ENCODE data around the gene STT3B.
A peak's percentile ranks its signal among the peaks of the same experiment; 100 is the strongest.

The STT3B gene

DNA sequence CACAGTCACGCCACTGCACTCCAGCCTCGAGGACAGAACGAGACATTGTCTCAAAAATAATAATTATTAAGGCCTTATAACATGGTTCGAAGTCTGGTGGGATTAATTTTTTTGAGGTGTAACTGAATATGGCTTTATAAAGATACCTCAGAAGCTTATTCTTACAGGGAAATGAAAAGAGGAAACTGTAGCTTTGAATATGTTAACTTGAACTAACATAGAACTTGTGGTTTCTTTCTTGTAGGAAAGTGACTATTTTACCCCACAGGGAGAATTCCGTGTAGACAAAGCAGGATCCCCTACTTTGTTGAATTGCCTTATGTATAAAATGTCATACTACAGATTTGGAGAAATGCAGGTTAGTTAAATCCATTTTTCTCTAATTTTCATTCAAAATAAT is 96.3 kb downstream of the STT3B start:
- DNase-seq (ENCODE audit: insufficient read length) (no peak), FAIRE-seq (no peak)

DNA sequence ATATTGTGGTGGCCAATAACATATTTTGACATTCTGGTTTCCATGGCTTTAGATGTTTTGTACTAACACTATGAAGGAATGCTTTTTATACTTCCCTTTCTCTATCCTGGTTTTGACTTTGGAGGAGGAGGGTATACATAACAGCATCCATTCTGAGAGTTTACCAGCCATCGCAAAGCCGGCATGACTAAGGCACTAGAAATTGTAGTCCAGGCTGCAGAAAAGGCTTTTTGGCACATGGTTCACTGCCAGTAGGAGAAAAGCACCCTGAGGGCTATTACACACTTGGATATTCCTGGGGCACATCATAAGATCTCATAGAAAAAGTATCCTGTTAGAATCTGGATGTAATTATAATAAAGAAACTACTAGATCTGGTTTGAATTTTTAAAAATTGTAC is 101.8 kb downstream of the STT3B start:
- DNase-seq (ENCODE audit: insufficient read length): no peak
- FAIRE-seq: no peak
- TF ChIP-seq POLR2A (IDR thresholded peaks at IDR 0.05; ENCODE audit: low read depth, low read length): no peak
- TF ChIP-seq POLR2AphosphoS5 (IDR thresholded peaks at IDR 0.05; ENCODE audit: low read depth, low read length): no peak
- no peak for TF ChIP-seq TAF1 (IDR thresholded peaks at IDR 0.05; ENCODE audit: borderline replicate concordance, low read depth, low read length)

More for the DNA sequence above, 96.3 kb downstream of the STT3B start:
- TF ChIP-seq POLR2A (IDR thresholded peaks at IDR 0.05; ENCODE audit: low read depth, low read length): no peak
- TF ChIP-seq POLR2AphosphoS5 (IDR thresholded peaks at IDR 0.05; ENCODE audit: low read depth, low read length): no peak
- TF ChIP-seq TAF1 (IDR thresholded peaks at IDR 0.05; ENCODE audit: borderline replicate concordance, low read depth, low read length): no peak

DNA sequence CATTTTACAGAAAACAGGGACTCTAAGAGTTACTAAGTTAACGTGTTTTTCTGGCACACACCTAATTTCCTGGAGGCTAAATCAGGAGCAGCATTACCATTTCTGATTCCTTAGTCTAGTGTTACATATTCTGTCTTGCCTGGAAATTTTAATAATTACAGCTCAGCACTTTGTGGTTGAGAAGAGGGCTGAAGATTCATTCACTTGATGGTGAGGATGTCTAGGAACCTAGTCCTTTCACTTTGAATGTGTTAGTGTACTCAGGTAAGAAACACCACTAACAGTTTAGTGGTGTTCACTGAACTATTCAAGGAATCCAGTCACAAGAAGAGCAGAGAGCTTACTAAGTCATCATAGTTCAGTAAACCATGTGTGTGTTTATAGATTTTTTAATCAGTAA is 102.8 kb downstream of the STT3B start:
- FAIRE-seq: no peak
- no peak for TF ChIP-seq POLR2AphosphoS5 (IDR thresholded peaks at IDR 0.05; ENCODE audit: low read depth, low read length)
- TF ChIP-seq TAF1 (IDR thresholded peaks at IDR 0.05; ENCODE audit: borderline replicate concordance, low read depth, low read length): no peak
- TF ChIP-seq POLR2A (IDR thresholded peaks at IDR 0.05; ENCODE audit: low read depth, low read length): no peak
- no peak for DNase-seq (ENCODE audit: insufficient read length)

DNA sequence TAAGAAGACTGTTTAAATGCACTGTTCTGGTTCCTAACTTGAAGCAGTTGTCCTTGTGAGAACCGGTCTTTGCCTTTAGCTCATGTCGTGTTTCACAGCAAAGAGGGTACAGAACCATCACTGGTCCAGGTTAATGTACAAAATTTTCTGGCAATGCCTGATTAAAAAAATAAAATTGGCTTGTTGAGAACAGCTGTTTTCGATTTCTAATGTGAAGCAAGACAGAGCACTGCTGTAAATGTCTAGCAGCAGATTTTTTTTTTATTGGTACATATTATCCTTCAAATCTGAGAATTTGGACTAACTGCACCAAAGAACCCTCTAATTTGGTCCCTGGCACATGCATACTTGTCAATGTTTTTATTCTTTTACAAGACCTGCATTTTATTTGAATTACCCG is 103.3 kb downstream of the STT3B start:
- no peak for FAIRE-seq
- DNase-seq (ENCODE audit: insufficient read length): no peak
- TF ChIP-seq POLR2A (IDR thresholded peaks at IDR 0.05; ENCODE audit: low read depth, low read length) (no peak), POLR2AphosphoS5 (IDR thresholded peaks at IDR 0.05; ENCODE audit: low read depth, low read length) (no peak), TAF1 (IDR thresholded peaks at IDR 0.05; ENCODE audit: borderline replicate concordance, low read depth, low read length) (no peak)

DNA sequence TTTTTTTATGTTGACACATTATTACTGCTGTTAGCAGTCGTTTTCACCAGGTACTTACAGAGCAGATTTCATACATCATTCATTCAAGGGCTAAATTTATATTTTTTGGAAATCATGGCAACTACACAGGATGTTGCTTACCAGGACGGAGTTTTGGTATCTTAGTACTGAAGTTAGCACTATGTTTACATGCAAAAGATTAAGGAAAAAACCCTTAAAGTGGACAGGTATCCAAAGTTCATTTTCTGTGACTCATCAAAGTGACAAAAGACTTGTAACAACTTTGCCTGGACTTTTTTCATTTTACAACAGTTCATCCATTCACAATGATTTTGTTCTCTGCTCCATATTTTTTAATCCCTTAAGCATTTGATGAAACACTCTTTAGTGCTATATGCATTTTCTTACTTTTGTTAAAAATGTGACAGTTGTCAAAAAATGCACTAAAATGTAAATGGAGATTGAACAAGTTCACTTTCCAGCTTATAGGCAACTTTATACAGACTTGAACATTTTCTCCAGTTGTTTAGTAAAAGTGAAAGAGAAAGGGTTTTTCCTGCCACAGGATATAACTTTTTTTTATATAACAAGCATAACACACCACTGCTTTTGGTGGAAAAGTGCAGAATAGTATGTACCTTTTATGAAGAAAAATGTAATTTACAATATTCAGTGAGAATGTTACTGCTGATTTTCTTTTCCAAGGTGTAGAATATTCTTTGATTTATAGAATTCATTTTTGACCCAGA is 104.1 kb downstream of the STT3B start:
- TF ChIP-seq TAF1 (IDR thresholded peaks at IDR 0.05; ENCODE audit: borderline replicate concordance, low read depth, low read length) (no peak), POLR2AphosphoS5 (IDR thresholded peaks at IDR 0.05; ENCODE audit: low read depth, low read length) (no peak), POLR2A (IDR thresholded peaks at IDR 0.05; ENCODE audit: low read depth, low read length) (no peak)
- FAIRE-seq: peak; percentile 58
- DNase-seq (ENCODE audit: insufficient read length): no peak

DNA sequence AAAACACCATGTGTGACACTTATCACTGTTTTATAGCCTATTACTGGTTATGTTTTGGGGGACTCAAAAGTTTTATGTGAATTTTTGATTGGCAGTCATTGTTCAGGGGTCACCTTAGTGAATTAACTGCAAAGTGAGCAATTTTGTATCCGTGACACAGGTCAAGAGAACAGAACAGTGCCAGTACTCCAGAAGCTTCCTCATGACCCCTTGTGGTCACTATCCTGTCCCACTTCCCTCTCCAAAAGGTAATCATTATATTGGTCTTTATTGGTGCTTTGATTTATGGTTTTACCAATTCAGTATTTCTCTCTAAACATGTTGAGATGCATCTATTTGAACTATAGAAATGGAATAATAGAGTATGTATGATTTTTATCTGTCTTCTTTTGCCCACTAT is 107.1 kb downstream of the STT3B start:
- FAIRE-seq: no peak
- no peak for DNase-seq (ENCODE audit: insufficient read length)
- no peak for TF ChIP-seq POLR2A (IDR thresholded peaks at IDR 0.05; ENCODE audit: low read depth, low read length)

DNA sequence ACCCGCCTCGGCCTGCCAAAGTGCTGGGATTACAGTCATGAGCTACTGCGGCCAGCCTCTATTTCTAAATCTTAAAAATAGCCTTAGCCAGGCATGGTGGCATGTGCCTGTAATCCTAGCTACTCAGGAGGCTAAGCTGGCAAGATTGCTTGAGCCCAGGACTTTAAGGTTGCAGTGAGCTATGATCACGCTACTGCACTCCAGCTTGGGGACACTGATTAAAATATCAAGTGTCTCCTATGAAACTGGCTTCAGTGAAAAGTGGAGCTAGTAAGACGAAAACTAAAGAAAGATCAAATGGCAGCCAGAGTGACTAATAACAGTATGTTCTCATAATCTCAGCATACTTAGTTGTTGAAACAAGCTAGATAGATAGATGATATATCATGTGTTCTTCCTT is 112.5 kb downstream of the STT3B start:
- DNase-seq (ENCODE audit: insufficient read length) (no peak), FAIRE-seq (no peak)
- TF ChIP-seq POLR2AphosphoS5 (IDR thresholded peaks at IDR 0.05; ENCODE audit: low read depth, low read length) (no peak), POLR2A (IDR thresholded peaks at IDR 0.05; ENCODE audit: low read depth, low read length) (no peak), TAF1 (IDR thresholded peaks at IDR 0.05; ENCODE audit: borderline replicate concordance, low read depth, low read length) (no peak)

DNA sequence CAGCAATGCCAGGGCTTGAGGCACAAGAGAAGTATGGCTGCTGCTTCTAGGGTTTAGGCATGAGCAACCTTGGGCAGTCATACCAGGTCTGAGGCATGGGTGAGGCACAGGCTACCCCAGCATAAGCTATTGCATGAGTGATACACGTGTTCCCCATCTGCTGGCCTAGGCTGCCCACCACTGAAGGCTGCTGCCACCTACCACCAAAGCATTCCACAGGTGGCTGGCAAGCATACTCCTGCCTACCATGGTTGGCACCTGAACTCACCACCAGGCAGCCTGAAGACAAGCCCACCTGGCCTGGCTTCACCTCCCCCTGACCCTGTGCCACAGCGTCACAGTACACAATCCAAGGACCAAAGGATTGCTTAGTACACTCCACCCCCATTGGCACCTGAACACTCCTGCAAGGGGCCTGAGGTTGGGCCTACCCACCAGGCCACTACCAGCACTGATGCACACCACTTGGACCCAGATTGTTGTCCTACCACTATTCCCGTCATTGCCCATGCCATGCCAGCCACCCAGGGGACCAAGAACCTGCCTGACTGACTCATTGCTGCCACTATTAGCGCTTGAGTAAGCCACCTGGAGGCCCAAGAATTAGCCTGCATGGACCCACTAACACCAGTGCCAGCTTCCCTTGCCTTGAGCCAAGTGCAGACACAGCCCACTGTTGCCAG is 115.7 kb downstream of the STT3B start:
- TF ChIP-seq POLR2A (IDR thresholded peaks at IDR 0.05; ENCODE audit: low read depth, low read length) (no peak), POLR2AphosphoS5 (IDR thresholded peaks at IDR 0.05; ENCODE audit: low read depth, low read length) (peak; percentile 51; the same call in 1 of the 2 replicates), TAF1 (IDR thresholded peaks at IDR 0.05; ENCODE audit: borderline replicate concordance, low read depth, low read length) (no peak)
- DNase-seq (ENCODE audit: insufficient read length) (no peak), FAIRE-seq (no peak)

DNA sequence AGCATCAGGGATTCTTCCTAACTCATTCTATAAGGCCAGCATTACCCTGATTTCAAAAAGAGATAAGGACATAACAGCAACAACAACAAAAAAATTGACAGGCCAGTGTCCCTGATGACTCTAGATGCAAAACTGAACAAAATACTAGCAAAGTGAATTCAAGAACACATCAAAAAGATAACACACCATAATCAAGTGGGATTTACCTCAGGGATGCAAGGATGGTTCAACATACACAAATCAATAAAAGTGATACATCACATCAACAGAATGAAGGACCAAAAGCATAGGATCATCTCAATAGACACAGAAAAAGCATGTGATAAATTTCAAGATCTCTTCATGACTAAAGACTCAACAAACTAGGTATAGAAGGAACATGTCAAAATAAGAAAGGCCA is 119.6 kb downstream of the STT3B start:
- no peak for FAIRE-seq
- no peak for DNase-seq (ENCODE audit: insufficient read length)
- TF ChIP-seq POLR2A (IDR thresholded peaks at IDR 0.05; ENCODE audit: low read depth, low read length) (no peak), TAF1 (IDR thresholded peaks at IDR 0.05; ENCODE audit: borderline replicate concordance, low read depth, low read length) (no peak), POLR2AphosphoS5 (IDR thresholded peaks at IDR 0.05; ENCODE audit: low read depth, low read length) (no peak)

DNA sequence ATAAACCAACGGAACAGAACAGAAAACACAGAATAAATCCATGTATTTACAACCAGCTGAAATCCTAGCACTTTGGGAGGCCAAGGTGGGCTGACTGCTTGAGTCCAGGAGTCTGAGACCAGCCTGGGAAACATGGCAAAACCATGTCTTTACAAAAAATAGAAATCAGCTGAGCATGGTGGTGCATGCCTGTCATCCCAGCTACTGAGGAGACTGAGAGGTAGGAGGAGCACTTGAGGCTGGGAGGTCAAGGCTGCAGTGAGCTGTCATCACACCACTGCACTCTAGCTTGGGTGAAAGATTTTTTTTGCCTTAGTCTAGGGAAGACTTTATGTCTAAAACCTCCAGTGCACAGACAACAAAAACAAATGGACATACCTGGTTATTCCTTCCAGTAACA is 120.7 kb downstream of the STT3B start:
- no peak for DNase-seq (ENCODE audit: insufficient read length)
- FAIRE-seq: no peak
- TF ChIP-seq TAF1 (IDR thresholded peaks at IDR 0.05; ENCODE audit: borderline replicate concordance, low read depth, low read length): no peak
- TF ChIP-seq POLR2AphosphoS5 (IDR thresholded peaks at IDR 0.05; ENCODE audit: low read depth, low read length): no peak
- no peak for TF ChIP-seq POLR2A (IDR thresholded peaks at IDR 0.05; ENCODE audit: low read depth, low read length)

DNA sequence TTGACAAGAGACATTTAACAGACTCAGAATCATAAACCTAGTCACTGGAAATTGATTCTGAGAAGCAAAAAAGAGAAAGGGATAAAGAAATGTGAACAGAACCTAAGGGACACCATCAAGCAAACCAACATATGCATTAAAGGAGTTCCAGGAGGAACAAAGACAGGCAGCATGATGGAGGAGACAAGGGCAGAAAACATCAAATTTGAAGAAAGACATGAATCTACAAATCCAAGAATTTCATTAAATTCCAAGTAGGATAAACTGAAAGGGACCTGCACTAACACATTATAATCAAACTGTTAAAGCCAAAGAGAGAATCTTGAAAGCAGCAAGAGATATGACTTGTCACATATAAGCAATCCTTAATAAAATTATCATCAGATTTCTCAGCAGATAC is 122.3 kb downstream of the STT3B start:
- FAIRE-seq: no peak
- no peak for DNase-seq (ENCODE audit: insufficient read length)
- TF ChIP-seq POLR2A (IDR thresholded peaks at IDR 0.05; ENCODE audit: low read depth, low read length) (no peak), TAF1 (IDR thresholded peaks at IDR 0.05; ENCODE audit: borderline replicate concordance, low read depth, low read length) (no peak), POLR2AphosphoS5 (IDR thresholded peaks at IDR 0.05; ENCODE audit: low read depth, low read length) (no peak)

DNA sequence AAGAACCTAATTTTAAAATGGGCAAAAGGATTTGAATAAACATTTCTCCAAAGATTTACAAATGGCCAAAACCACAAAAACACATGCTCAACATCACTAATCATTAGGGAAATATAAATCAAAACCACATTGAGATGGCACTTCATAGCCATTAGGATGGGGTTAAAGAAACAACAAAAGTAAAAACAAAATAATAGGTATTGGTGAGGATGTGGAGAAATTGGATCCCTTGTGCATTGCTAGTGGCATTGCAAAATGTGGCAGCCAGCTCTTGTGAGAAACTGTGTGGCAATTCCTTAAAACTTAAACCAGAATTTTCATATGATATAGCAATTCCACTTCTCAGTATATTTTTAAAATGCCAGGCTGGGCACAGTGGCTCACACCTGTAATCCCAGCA is 126.5 kb downstream of the STT3B start:
- DNase-seq (ENCODE audit: insufficient read length): no peak
- FAIRE-seq: no peak
- TF ChIP-seq TAF1 (IDR thresholded peaks at IDR 0.05; ENCODE audit: borderline replicate concordance, low read depth, low read length): no peak
- TF ChIP-seq POLR2A (IDR thresholded peaks at IDR 0.05; ENCODE audit: low read depth, low read length): no peak
- no peak for TF ChIP-seq POLR2AphosphoS5 (IDR thresholded peaks at IDR 0.05; ENCODE audit: low read depth, low read length)

Data from GM12892 (cell line).